Astrocyte of the spinal cord (primary cell): ENCODE measurements around the gene HIGD1C.

Experiments used
- DNase-seq: peaks from one replicate; pipeline ENCODE4 v3.0.0; 2011; ENCODE audit warnings: low read depth, low spot score
- H3K4me3 ChIP-seq: 2 replicates; pipeline ENCODE4 v1.5.1; 2011; ENCODE audit warnings: low read depth, mild to moderate bottlenecking, low read length, moderate library complexity
- in situ Hi-C: cut with HindIII; loops from 2 replicates; pipeline ENCODE4 v1.10.0; 2017; ENCODE audit warnings: low sequenced_read_pairs
- TF ChIP-seq, protein P1 (sequence below): IDR thresholded peaks from 2 replicates; pipeline ENCODE4 v1.5.1; 2012; ENCODE audit warnings: low read depth, mild to moderate bottlenecking, low read length, inconsistent platforms

The HIGD1C gene

DNA sequence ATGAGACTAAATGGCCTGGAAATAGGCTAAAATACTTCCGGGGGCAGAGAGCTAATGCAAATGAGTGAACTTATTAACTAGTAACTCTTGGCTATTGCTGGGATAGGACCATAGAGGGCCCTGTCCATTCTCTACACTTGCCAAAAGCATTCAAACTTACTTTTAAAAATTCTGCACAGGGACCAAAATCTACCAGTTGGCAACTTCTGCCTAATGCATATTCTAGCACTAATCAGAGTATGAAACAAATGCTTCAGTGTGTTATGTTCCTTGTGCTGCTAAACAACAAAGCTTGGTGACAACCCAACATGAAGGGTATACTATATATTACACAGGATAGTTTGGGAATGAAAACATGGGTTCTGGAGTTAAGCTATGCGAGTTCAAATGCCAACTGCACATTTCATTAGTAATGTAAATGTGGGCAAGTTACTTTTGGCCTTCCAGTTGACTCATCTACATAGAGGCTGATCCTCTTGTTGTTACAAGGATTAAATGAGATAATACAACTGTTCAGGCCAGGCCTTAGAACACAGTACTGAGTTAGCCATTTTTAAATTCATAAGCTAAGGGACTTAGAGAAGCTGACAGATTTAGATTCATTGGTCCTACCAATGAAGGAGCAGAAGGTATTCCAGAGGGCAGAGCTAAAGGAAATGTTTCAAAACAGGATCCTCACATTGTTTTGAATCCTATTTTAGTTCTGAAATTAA lies 32.4 kb downstream of the HIGD1C start:
- in situ Hi-C loops: no loop called here
- TF ChIP-seq, protein P1, sequence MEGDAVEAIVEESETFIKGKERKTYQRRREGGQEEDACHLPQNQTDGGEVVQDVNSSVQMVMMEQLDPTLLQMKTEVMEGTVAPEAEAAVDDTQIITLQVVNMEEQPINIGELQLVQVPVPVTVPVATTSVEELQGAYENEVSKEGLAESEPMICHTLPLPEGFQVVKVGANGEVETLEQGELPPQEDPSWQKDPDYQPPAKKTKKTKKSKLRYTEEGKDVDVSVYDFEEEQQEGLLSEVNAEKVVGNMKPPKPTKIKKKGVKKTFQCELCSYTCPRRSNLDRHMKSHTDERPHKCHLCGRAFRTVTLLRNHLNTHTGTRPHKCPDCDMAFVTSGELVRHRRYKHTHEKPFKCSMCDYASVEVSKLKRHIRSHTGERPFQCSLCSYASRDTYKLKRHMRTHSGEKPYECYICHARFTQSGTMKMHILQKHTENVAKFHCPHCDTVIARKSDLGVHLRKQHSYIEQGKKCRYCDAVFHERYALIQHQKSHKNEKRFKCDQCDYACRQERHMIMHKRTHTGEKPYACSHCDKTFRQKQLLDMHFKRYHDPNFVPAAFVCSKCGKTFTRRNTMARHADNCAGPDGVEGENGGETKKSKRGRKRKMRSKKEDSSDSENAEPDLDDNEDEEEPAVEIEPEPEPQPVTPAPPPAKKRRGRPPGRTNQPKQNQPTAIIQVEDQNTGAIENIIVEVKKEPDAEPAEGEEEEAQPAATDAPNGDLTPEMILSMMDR: no peak
- no peak overlapping the region for H3K4me3 ChIP-seq
- peak; percentile 29 for DNase-seq

DNA sequence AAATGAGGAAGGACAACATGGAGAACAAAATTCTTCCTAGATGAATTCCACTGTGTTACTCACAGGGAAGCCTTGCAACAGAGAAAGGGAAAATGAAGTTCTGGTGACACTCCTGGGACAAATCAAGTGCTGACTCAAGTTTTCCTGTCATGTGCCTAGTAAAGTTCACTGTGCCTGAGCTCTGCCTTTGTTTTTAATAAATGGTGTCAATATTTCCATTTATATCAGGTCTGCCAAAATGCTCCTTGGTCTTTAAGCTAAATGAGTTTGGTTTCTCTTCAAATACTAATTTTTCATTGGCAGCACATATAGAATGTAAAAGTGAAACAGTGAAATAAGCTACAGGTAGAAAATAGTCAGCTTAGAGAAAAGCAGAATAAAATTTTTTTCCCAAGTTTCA lies 33.0 kb downstream of the HIGD1C start:
- in situ Hi-C loops: no loop called here
- TF ChIP-seq, protein P1: no peak
- no peak overlapping the region for H3K4me3 ChIP-seq
- peak; percentile 54 for DNase-seq

DNA sequence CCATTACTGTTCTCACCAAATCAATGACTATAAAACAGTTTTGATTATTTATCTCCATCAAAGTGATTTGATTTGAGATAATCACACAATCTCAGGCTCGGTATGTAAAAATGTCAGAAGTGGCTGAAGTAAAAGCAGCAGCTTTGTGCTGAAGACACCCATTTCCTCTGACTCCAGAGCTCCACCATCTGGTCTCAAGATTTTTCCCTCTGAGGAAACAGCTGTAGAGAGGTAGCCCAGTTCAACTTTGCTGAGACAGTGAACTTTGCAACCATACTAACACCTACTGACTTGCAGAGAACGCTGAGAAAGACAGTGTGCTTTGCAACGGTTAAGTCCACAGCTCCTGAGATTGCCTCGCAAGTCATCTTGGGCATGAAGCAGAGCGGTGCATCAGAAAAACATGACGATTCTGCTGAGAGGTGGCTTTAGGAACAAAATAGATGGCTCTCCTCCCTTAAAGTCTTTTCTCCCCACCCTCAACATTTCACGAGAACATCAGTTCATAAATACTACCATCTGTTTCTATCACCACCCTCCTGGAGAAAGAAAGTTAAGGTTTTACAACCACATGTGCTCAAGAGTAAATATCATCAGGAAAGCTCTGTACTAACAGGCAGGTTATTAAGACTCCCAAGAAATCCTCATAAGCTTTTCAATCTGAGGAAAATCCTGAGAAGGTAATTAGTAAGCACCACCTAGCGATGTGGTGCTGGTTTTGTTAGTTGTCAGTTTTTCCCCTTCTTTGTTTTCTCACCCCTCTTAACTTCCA lies 34.8 kb downstream of the HIGD1C start:
- DNase-seq: peak; percentile 64
- TF ChIP-seq, protein P1: peak; percentile 74
- H3K4me3 ChIP-seq: no peak overlapping the region
- in situ Hi-C loops: no loop called here

DNA sequence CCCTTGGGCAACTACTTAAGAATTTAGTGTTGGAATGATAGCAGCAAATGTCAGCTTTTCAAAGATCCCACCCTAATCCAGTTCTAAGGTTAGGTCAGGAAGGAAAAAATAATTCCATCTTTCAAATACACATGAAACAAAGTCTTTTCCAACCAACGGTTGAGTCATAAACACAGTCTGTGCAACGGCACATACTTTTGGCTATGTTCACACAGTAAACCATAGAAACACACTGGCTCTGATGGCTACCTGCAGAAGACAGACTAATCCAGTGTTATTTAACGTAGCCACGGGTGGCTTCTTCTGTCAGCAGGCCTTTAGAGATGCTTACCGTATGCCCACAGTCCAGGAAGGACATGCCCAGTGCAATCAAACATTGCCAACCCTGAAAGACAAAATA lies 35.7 kb downstream of the HIGD1C start:
- no peak overlapping the region for H3K4me3 ChIP-seq
- in situ Hi-C loops: no loop called here
- TF ChIP-seq, protein P1: no peak

DNA sequence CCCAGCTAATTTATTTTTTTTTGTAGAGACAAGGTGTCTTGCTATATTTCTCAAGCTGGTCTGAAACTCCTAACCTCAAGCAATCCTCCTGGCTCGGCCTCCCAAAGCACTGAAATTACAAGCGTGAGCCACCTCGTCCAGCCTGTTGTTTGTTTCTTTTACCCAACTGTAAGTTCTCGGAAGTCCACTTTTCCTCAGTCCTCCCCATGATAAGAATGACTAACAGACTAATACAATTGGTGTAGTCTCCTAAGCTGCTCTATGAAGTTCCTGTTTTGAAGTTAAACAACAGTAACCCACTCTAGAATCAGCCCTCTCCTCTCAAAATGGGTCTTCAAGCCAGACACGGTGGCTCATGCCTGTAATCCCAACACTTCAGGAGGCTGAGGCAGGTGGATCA lies 36.5 kb downstream of the HIGD1C start:
- TF ChIP-seq, protein P1: no peak
- in situ Hi-C loops: no loop called here
- DNase-seq: no peak
- H3K4me3 ChIP-seq: no peak overlapping the region

More for the DNA sequence above, 35.7 kb downstream of the HIGD1C start:
- DNase-seq: no peak

DNA sequence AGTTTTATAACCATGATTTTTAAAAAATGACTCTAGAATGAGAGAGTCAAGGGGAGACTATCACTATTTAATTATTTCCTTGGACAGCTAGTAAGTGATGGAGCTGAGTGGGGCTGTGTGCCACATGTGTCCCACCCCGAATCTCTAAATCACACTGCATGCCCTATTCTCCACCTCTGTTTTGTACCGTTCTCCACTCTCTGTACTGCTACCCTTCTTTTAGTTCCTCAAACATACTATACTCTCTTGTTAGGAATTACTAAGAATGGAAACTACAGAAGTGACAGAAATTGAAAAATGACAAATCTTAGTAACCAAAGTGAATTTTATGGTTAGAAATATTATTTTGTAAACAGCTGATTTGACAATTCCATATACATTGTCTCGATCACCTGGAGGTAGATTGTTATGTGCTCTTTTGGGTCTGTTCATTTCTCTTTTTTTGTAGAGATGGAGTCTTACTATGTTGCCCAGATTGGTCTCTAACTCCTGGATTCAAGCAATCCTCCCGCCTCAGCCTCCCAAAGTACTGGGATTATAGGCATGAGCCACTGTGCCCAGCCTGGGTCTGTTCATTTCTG lies 37.9 kb downstream of the HIGD1C start:
- TF ChIP-seq, protein P1: no peak
- DNase-seq: no peak
- H3K4me3 ChIP-seq: no peak overlapping the region
- in situ Hi-C loops: no loop called here
